Karpas-422 (cell line): Measurements from ENCODE around the gene DFFA. TPM values are rescaled to one million over a fixed set of nuclear protein-coding genes. Genes with fewer than 3 reads are reported as not detected.
"Not testable (repeated sequence)": the region's sequence is repeated elsewhere in the genome, so short reads cannot be mapped to it uniquely, and the experiment has no call there.

Experiments
- DNase-seq: peaks from one replicate; pipeline ENCODE4 v3.0.0-alpha.2; 2015
- H2AFZ ChIP-seq: fragments of 200-600 bp; sonication (generic); 2 replicates; pipeline ENCODE4 v1.6.1; 2014; ENCODE audit warnings: antibody characterized with exemption, low read length, mixed read lengths
- H3K27ac ChIP-seq: fragments of 200-600 bp; sonication (generic); 2 replicates; pipeline ENCODE4 v1.5.1; 2014; ENCODE audit warnings: mild to moderate bottlenecking, low read length, moderate library complexity
- H3K27me3 ChIP-seq: fragments of 200-600 bp; sonication (generic); 2 replicates; pipeline ENCODE4 v1.6.1; 2014; ENCODE audit warnings: low read length, mixed read lengths
- H3K36me3 ChIP-seq: fragments of 200-600 bp; sonication (generic); 2 replicates; pipeline ENCODE4 v1.6.1; 2014; ENCODE audit warnings: low read length, mixed read lengths; ENCODE audit not compliant: insufficient read depth
- H3K4me1 ChIP-seq: fragments of 200-600 bp; sonication (generic); 2 replicates; pipeline ENCODE4 v1.6.1; 2014; ENCODE audit warnings: mild to moderate bottlenecking, low read length, mixed read lengths
- H3K4me2 ChIP-seq: fragments of 200-600 bp; sonication (generic); 2 replicates; pipeline ENCODE4 v1.6.1; 2014; ENCODE audit warnings: low read length, low read depth, mild to moderate bottlenecking; ENCODE audit not compliant: poor library complexity, severe bottlenecking
- H3K4me3 ChIP-seq: fragments of 200-600 bp; sonication (generic); 2 replicates; pipeline ENCODE4 v1.5.1; 2014; ENCODE audit warnings: mild to moderate bottlenecking, antibody characterized with exemption, low read length, mixed read lengths
- H3K79me2 ChIP-seq: fragments of 200-600 bp; sonication (generic); 2 replicates; pipeline ENCODE4 v1.6.1; 2014; ENCODE audit warnings: mild to moderate bottlenecking, low read length, mixed read lengths
- H3K9ac ChIP-seq: fragments of 200-600 bp; sonication (generic); 2 replicates; pipeline ENCODE4 v1.6.0; 2014; ENCODE audit warnings: low read length
- H3K9me2 ChIP-seq: fragments of 200-600 bp; sonication (generic), shearing (Covaris generic); replicated peaks from 2 replicates; pipeline ENCODE4 v1.6.0; 2014; ENCODE audit warnings: mild to moderate bottlenecking, low read length, moderate library complexity; ENCODE audit not compliant: insufficient read depth
- H3K9me3 ChIP-seq: fragments of 300-700, 200-600 bp; sonication (generic); 2 replicates; pipeline ENCODE4 v1.6.1; 2014; ENCODE audit warnings: low read length, mixed read lengths
- H4K20me1 ChIP-seq: fragments of 200-600 bp; sonication (generic); 2 replicates; pipeline ENCODE4 v1.6.1; 2014; ENCODE audit warnings: mild to moderate bottlenecking, antibody characterized with exemption, low read length, low read depth; ENCODE audit not compliant: insufficient read depth
- total RNA-seq: library from RNA; depleted of rRNA; stranded (reverse); fragments of >200 nt; shearing (Covaris generic); gene quantifications from 2 replicates; pipeline ENCODE4 v1.2.3, GENCODE V29; 2014; ENCODE audit warnings: low replicate concordance

Gene DFFA
- total RNA-seq, 1 experiment from 2014 or later = 42.9 TPM

- H3K9ac ChIP-seq = no peak overlapping the region
- no peak overlapping the region for H3K4me2 ChIP-seq
- no peaks in the 10 kb centered on the region for H3K9me2 ChIP-seq
- H4K20me1 ChIP-seq = no peaks in the 10 kb centered on the region
- no peaks in the 10 kb centered on the region; the same call in 1 of the 2 replicates for H3K27me3 ChIP-seq
- H3K4me3 ChIP-seq = no peak overlapping the region
- no peaks in the 10 kb centered on the region for H3K36me3 ChIP-seq
- no peaks in the 10 kb centered on the region for H3K9me3 ChIP-seq
- peaks cover 33% of the 10 kb centered on the region for H3K79me2 ChIP-seq
- no peak overlapping the region for H3K27ac ChIP-seq
- H2AFZ ChIP-seq = no peak overlapping the region
- DNase-seq = no peak
- H3K4me1 ChIP-seq = peaks cover 36% of the 10 kb centered on the region
Observed at GRCh38 chr1:10428984-10429383, 43.3 kb downstream of the DFFA start.

GRCh38 chr1:10426535-10426848 is 45.8 kb downstream of the DFFA start:
- not testable (repeated sequence) for H3K4me3 ChIP-seq, H3K79me2 ChIP-seq, DNase-seq, H3K9ac ChIP-seq, H3K4me2 ChIP-seq, H3K9me2 ChIP-seq, H3K36me3 ChIP-seq, H3K9me3 ChIP-seq, H4K20me1 ChIP-seq, H3K27ac ChIP-seq, H3K27me3 ChIP-seq, H2AFZ ChIP-seq
- H3K4me1 ChIP-seq = peaks cover 13% of the 10 kb centered on the region

- H3K9me2 ChIP-seq, H3K4me3 ChIP-seq, H4K20me1 ChIP-seq, H3K79me2 ChIP-seq, H3K9ac ChIP-seq, H3K4me1 ChIP-seq, H2AFZ ChIP-seq, H3K27me3 ChIP-seq, H3K27ac ChIP-seq, H3K4me2 ChIP-seq, H3K9me3 ChIP-seq, DNase-seq, H3K36me3 ChIP-seq: not testable (repeated sequence)
Observed at GRCh38 chr1:10425826-10426534, 46.3 kb downstream of the DFFA start.

- H3K36me3 ChIP-seq = no peaks in the 10 kb centered on the region; the same call in 1 of the 2 replicates
- peaks cover 4% of the 10 kb centered on the region for H3K4me1 ChIP-seq
- no peak overlapping the region for H2AFZ ChIP-seq
- H3K9ac ChIP-seq = no peak overlapping the region
- no peaks in the 10 kb centered on the region for H3K9me2 ChIP-seq
- no peak overlapping the region for H3K4me3 ChIP-seq
- H3K9me3 ChIP-seq = no peaks in the 10 kb centered on the region
- no peaks in the 10 kb centered on the region; the same call in 1 of the 2 replicates for H3K27me3 ChIP-seq
- no peaks in the 10 kb centered on the region for H4K20me1 ChIP-seq
- H3K27ac ChIP-seq = no peak overlapping the region
- H3K79me2 ChIP-seq = no peaks in the 10 kb centered on the region
- H3K4me2 ChIP-seq = no peak overlapping the region
- DNase-seq = no peak
Observed at GRCh38 chr1:10424651-10425050, 47.7 kb downstream of the DFFA start.

- Histone ChIP-seq H3K27me3 (no peaks in the 10 kb centered on the region; the same call in 1 of the 2 replicates), H3K79me2 (no peaks in the 10 kb centered on the region), H3K9ac (no peak overlapping the region), H2AFZ (no peak overlapping the region), H3K4me1 (no peaks in the 10 kb centered on the region), H3K4me3 (no peak overlapping the region), H3K9me2 (no peaks in the 10 kb centered on the region), H3K9me3 (no peaks in the 10 kb centered on the region), H4K20me1 (no peaks in the 10 kb centered on the region), H3K4me2 (no peak overlapping the region), H3K36me3 (no peaks in the 10 kb centered on the region; the same call in 1 of the 2 replicates), H3K27ac (no peak overlapping the region)
- DNase-seq = no peak
Observed at GRCh38 chr1:10424034-10424433, 48.3 kb downstream of the DFFA start.

- Histone ChIP-seq H3K9ac (no peak overlapping the region), H4K20me1 (no peaks in the 10 kb centered on the region), H3K79me2 (no peaks in the 10 kb centered on the region)
Observed at GRCh38 chr1:10421637-10422036, 50.7 kb downstream of the DFFA start.

GRCh38 chr1:10419351-10419750 is 53.0 kb downstream of the DFFA start:
- Histone ChIP-seq H4K20me1 (no peaks in the 10 kb centered on the region), H3K4me3 (no peak overlapping the region), H3K79me2 (no peaks in the 10 kb centered on the region), H3K4me2 (no peak overlapping the region), H3K4me1 (no peaks in the 10 kb centered on the region), H3K9me3 (no peaks in the 10 kb centered on the region), H3K27ac (no peak overlapping the region), H3K9ac (no peak overlapping the region), H3K9me2 (no peaks in the 10 kb centered on the region), H3K36me3 (peaks cover 26% of the 10 kb centered on the region), H3K27me3 (no peaks in the 10 kb centered on the region), H2AFZ (no peak overlapping the region)
- peak; percentile 32 for DNase-seq

More at GRCh38 chr1:10421637-10422036, 50.7 kb downstream of the DFFA start:
- DNase-seq = no peak
- no peaks in the 10 kb centered on the region for H3K4me1 ChIP-seq
- H3K27me3 ChIP-seq = no peaks in the 10 kb centered on the region
- no peaks in the 10 kb centered on the region for H3K9me2 ChIP-seq
- no peak overlapping the region for H3K27ac ChIP-seq
- no peak overlapping the region for H3K4me3 ChIP-seq
- no peak overlapping the region for H2AFZ ChIP-seq
- no peak overlapping the region for H3K4me2 ChIP-seq
- no peaks in the 10 kb centered on the region for H3K9me3 ChIP-seq
- peaks cover 14% of the 10 kb centered on the region for H3K36me3 ChIP-seq

GRCh38 chr1:10418741-10419140 is 53.6 kb downstream of the DFFA start:
- not testable (repeated sequence) for H3K9me2 ChIP-seq, H3K4me2 ChIP-seq, H4K20me1 ChIP-seq, H3K4me3 ChIP-seq, H3K27ac ChIP-seq, H3K9me3 ChIP-seq, H3K79me2 ChIP-seq, H3K4me1 ChIP-seq, H3K9ac ChIP-seq, H3K27me3 ChIP-seq, H2AFZ ChIP-seq
- peaks cover 26% of the 10 kb centered on the region for H3K36me3 ChIP-seq
- peak; percentile 24 for DNase-seq
